Measurements from ENCODE around the gene PTPRE. TPM values are rescaled to one million over a fixed set of nuclear protein-coding genes. Genes with fewer than 3 reads are reported as not detected.

PTPRE gene
- total RNA-seq, 1 experiment from 2014 or later: 3.1 TPM

- TF ChIP-seq FOXP4 (CRISPR knock-in tag; IDR thresholded peaks at IDR 0.05) (no peak), NR1H2 (CRISPR knock-in tag; IDR thresholded peaks at IDR 0.05) (no peak), NFATC4 (CRISPR knock-in tag; IDR thresholded peaks at IDR 0.05) (no peak), ATF1 (CRISPR knock-in tag; IDR thresholded peaks at IDR 0.05) (no peak), ZNF138 (CRISPR knock-in tag; conservative IDR thresholded peaks at IDR 0.05) (no peak), JUN (CRISPR knock-in tag; IDR thresholded peaks at IDR 0.05) (no peak), FOXK1 (CRISPR knock-in tag; IDR thresholded peaks at IDR 0.05) (no peak), ZNF671 (CRISPR knock-in tag; IDR thresholded peaks at IDR 0.05) (no peak), CBFB (CRISPR knock-in tag; IDR thresholded peaks at IDR 0.05; ENCODE audit: low read depth) (no peak), TP53 (CRISPR knock-in tag; IDR thresholded peaks at IDR 0.05) (no peak)
Observed at GRCh38 chr10:128040681-128041080, 133.8 kb downstream of the PTPRE start (continued).

GRCh38 chr10:128042131-128042610 is 135.3 kb downstream of the PTPRE start:
- H3K27ac Mint-ChIP-seq: no peak overlapping the region
- ChIA-PET CTCF (no interaction called here), POLR2A (no interaction called here)
- H3K27me3 Mint-ChIP-seq (ENCODE audit: low read depth): peaks cover 13% of the 10 kb centered on the region; the same call in 1 of the 2 replicates
- H3K4me3 Mint-ChIP-seq: no peak overlapping the region
- TF ChIP-seq SMAD4 (CRISPR knock-in tag; IDR thresholded peaks at IDR 0.05) (no peak), FOXK1 (CRISPR knock-in tag; IDR thresholded peaks at IDR 0.05) (no peak), CBFB (CRISPR knock-in tag; IDR thresholded peaks at IDR 0.05; ENCODE audit: low read depth) (no peak), ZNF281 (CRISPR knock-in tag; IDR thresholded peaks at IDR 0.05) (no peak), IRF2 (CRISPR knock-in tag; IDR thresholded peaks at IDR 0.05; ENCODE audit: borderline replicate concordance, low read depth) (no peak), ZNF512 (CRISPR knock-in tag; IDR thresholded peaks at IDR 0.05; ENCODE audit: borderline replicate concordance) (no peak), CDX4 (CRISPR knock-in tag; IDR thresholded peaks at IDR 0.05; ENCODE audit: borderline replicate concordance) (no peak)
- no peaks in the 10 kb centered on the region for H3K36me3 Mint-ChIP-seq
- no peak for ATAC-seq
- H3K9me3 Mint-ChIP-seq: no peaks in the 10 kb centered on the region
- H3K4me1 Mint-ChIP-seq: peaks cover 4% of the 10 kb centered on the region; the same call in 1 of the 2 replicates
- DNase-seq (ENCODE audit: low spot score): no peak

- peaks cover 13% of the 10 kb centered on the region; the same call in 1 of the 2 replicates for H3K27me3 Mint-ChIP-seq (ENCODE audit: low read depth)
Observed at GRCh38 chr10:128043259-128044045, 136.5 kb downstream of the PTPRE start.

More at GRCh38 chr10:128043259-128044045, 136.5 kb downstream of the PTPRE start:
- Mint-ChIP-seq H3K4me1 (peaks cover 13% of the 10 kb centered on the region), H3K4me3 (no peak overlapping the region), H3K9me3 (no peaks in the 10 kb centered on the region), H3K36me3 (no peaks in the 10 kb centered on the region), H3K27ac (no peak overlapping the region)
- CTCF ChIA-PET: interaction anchor here (0.7 to 1.5 kb wide), 2 partner anchors 8 to 26 kb away, joined by 5 to 8 read pairs; no protein-coding TSS in a partner anchor
- ATAC-seq (no peak), DNase-seq (ENCODE audit: low spot score) (peak; percentile 40)
- POLR2A ChIA-PET: no interaction called here
- 0 out of 2 replicates have a peak, but pooled peaks have one; percentile 20 for TF ChIP-seq ZNF423 (CRISPR knock-in tag; IDR thresholded peaks at IDR 0.05)
- TF ChIP-seq USF2 (CRISPR knock-in tag; IDR thresholded peaks at IDR 0.05): no peak
